ENCODE measurements around the gene HSPB9. TPM values are rescaled to one million over a fixed set of nuclear protein-coding genes. Genes with fewer than 3 reads are reported as not detected.
"Not testable (repeated sequence)": the region's sequence is repeated elsewhere in the genome, so short reads cannot be mapped to it uniquely, and the experiment has no call there.

The HSPB9 gene
- total and polyA plus RNA-seq, 5 donors from 2014 or later: 0.08 to 0.28 TPM; not detected in 3

DNA sequence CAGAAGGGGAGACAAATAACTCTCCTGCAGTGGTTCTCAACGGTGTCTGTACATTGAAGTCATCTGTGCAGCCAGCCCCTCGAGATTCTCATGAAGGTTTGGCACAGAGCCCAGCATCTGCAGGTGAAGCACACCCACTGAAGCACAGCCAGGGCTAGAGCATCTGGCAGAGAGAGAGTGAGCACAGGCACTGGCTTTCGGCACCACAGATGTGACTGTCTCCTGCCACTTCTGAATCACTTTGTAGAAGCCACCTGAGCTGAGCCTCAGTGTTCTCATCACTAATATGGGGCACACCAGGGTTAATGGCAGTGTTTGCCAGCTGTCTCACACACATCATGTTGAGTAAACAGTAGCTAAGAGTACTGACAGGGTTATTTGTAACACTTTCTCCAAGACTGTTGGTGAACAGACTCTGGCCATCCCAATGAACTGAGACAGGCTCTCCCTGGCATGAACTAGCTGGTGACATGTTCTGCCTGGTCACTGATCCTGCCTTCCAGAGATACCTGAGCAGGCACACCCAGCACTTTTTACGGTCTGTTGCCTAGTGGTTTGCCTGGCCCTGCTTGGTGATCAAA, 10.9 kb downstream of the HSPB9 start:
- Histone ChIP-seq H3K4me3 (ENCODE audit: low read depth, low read length) (no peak overlapping the region), H3K27me3 (ENCODE audit: control insufficient read depth, insufficient read depth, low read length) (no peaks in the 10 kb centered on the region), H3K36me3 (ENCODE audit: control insufficient read depth, insufficient read depth, low read length) (peaks cover 49% of the 10 kb centered on the region), H3K27ac (ENCODE audit: insufficient read depth, low read length, poor library complexity, severe bottlenecking) (no peak overlapping the region), H3K4me1 (ENCODE audit: control insufficient read depth, insufficient read depth, low read length, poor library complexity, severe bottlenecking) (peaks cover 49% of the 10 kb centered on the region), H3K9me3 (ENCODE audit: control insufficient read depth in 2 of 2, low read length in 2 of 2) (no peaks in the 10 kb centered on the region)
- DNase-seq (peak in 1 of 3 donors; percentile 42), ATAC-seq (ENCODE audit: low read depth in 2 of 2) (peak; percentile 63 to 79)
- H3K36me3 Mint-ChIP-seq: peaks cover 21% of the 10 kb centered on the region
- H3K27ac Mint-ChIP-seq: peak overlapping the region; percentile 72 to 84 (median 74)
- H3K4me3 Mint-ChIP-seq: peak overlapping the region in 2 of 4 donors; percentile 21 to 29
- H3K27me3 Mint-ChIP-seq: no peaks in the 10 kb centered on the region
- peaks cover 12 to 75% (median 54%) of the 10 kb centered on the region in 4 donors for H3K4me1 Mint-ChIP-seq
- no peaks in the 10 kb centered on the region for H3K9me3 Mint-ChIP-seq

DNA sequence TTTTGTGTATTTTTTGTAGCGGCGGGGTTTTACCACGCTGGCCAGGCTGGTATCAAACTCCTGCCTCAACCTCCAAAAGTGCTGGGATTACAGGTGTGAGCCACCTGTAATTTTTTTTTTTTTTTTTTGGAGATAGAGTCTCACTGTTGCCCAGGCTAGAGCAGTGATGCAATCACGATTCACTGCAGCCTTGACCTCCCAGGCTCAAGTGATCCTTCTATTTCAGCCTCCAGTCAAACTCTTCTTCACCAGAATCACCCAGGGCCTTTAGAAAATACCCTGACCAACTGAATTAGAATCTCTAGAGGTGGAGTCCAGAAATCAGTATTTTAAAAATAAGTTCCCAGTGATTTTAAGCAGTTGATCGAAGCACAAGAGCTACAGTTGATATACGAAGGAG, 12.5 kb downstream of the HSPB9 start:
- no peak overlapping the region for H3K4me3 ChIP-seq (ENCODE audit: low read depth, low read length)
- H3K27me3 ChIP-seq (ENCODE audit: control insufficient read depth, insufficient read depth, low read length): no peaks in the 10 kb centered on the region
- peaks cover 36% of the 10 kb centered on the region for H3K36me3 ChIP-seq (ENCODE audit: control insufficient read depth, insufficient read depth, low read length)
- peak overlapping the region in 1 of 4 donors; percentile 7 for H3K4me3 Mint-ChIP-seq
- peaks cover 16% of the 10 kb centered on the region for H3K36me3 Mint-ChIP-seq
- no peak for DNase-seq
- no peak for ATAC-seq (ENCODE audit: low read depth in 2 of 2)
- peak overlapping the region in 2 of 3 donors; percentile 85 to 93 for H3K27ac Mint-ChIP-seq
- H3K4me1 Mint-ChIP-seq: peaks cover 12 to 89% (median 57%) of the 10 kb centered on the region in 4 donors
- H3K9me3 ChIP-seq (ENCODE audit: control insufficient read depth in 2 of 2, low read length in 2 of 2): no peaks in the 10 kb centered on the region
- H3K9me3 Mint-ChIP-seq: no peaks in the 10 kb centered on the region
- H3K27ac ChIP-seq (ENCODE audit: insufficient read depth, low read length, poor library complexity, severe bottlenecking): no peak overlapping the region
- no peaks in the 10 kb centered on the region for H3K27me3 Mint-ChIP-seq
- peaks cover 52% of the 10 kb centered on the region for H3K4me1 ChIP-seq (ENCODE audit: control insufficient read depth, insufficient read depth, low read length, poor library complexity, severe bottlenecking)

DNA sequence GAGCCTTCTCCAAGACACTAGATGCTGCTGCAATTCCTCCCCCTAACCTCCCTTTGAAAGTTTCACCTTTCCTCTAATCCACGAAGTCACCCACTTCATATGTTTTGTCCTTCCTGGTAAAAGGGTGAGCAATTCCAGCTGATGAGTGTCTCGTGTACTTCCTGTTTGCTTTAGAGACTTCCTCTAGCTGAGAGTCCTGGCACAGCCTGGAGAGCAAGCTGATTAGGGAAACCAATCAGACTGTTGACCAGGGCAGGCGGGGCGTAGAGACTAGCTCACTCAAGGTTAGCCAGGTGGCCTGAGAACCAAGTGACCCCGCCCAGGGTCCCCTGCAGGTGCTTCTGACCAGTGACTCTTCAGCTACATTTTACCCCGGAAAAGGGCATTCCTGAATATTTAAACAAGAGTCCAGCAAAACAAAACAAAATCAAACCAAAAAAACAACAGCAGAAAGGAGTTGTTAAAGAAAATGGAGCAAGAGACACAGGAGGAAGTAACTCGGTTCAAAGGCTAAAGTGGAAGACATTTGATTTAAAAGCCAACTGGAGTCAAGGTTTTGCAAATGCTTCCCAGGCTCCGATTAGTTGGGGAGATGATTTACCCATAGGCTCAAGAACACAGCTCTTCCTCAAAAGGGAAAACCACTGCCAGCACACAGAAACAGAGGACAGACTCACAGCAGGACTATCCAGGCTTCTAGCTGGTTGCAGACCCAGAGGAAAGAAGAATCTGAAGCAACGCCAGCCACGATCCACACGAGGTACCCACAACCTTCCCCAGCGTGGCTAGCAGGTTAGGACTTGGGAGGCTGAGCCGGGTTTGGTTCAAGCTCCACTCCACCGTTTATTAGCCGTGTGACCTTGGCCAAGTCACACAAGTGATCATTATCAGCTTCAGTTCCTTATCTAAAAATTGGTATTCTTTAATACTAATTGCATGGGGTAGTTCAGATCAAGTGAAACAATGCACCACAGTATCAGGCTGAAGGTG, 13.4 kb downstream of the HSPB9 start:
- H3K27me3 ChIP-seq (ENCODE audit: control insufficient read depth, insufficient read depth, low read length): no peaks in the 10 kb centered on the region
- no peaks in the 10 kb centered on the region for H3K9me3 ChIP-seq (ENCODE audit: control insufficient read depth in 2 of 2, low read length in 2 of 2)
- H3K4me3 Mint-ChIP-seq: peak overlapping the region in 3 of 4 donors; percentile 7 to 24 (median 15)
- H3K4me3 ChIP-seq (ENCODE audit: low read depth, low read length): peak overlapping the region; percentile 18
- peak overlapping the region; percentile 85 to 93 (median 88) for H3K27ac Mint-ChIP-seq
- DNase-seq: no peak
- H3K36me3 Mint-ChIP-seq: peaks cover 13% of the 10 kb centered on the region
- H3K4me1 Mint-ChIP-seq: peaks cover 12 to 89% (median 56%) of the 10 kb centered on the region in 4 donors
- no peaks in the 10 kb centered on the region for H3K27me3 Mint-ChIP-seq
- H3K4me1 ChIP-seq (ENCODE audit: control insufficient read depth, insufficient read depth, low read length, poor library complexity, severe bottlenecking): peaks cover 52% of the 10 kb centered on the region
- H3K27ac ChIP-seq (ENCODE audit: insufficient read depth, low read length, poor library complexity, severe bottlenecking): peak overlapping the region; percentile 6
- ATAC-seq (ENCODE audit: low read depth in 2 of 2): no peak
- no peaks in the 10 kb centered on the region for H3K9me3 Mint-ChIP-seq
- H3K36me3 ChIP-seq (ENCODE audit: control insufficient read depth, insufficient read depth, low read length): peaks cover 29% of the 10 kb centered on the region

DNA sequence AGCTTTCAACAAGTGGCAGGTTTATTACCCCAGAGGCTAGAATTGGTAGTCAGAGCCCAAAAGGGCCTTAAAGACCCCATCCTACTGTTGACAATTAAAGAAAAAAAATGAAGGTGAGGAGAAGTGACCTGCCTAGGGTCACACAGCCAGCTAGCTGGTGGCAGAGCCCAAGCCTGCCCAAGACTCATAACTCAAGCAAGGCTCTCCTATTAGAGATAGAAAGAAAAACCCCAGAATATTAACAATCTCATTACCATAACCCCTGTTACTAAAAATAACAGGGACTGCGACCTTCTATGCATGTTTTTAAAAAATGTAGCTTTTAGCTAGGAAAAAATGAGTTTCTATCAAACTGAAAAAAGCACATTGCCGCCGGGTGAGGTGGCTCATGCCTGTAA, 14.0 kb downstream of the HSPB9 start:
- Histone ChIP-seq H3K4me3 (ENCODE audit: low read depth, low read length) (no peak overlapping the region), H3K9me3 (ENCODE audit: control insufficient read depth in 2 of 2, low read length in 2 of 2) (no peaks in the 10 kb centered on the region), H3K4me1 (ENCODE audit: control insufficient read depth, insufficient read depth, low read length, poor library complexity, severe bottlenecking) (peaks cover 52% of the 10 kb centered on the region), H3K36me3 (ENCODE audit: control insufficient read depth, insufficient read depth, low read length) (peaks cover 30% of the 10 kb centered on the region), H3K27ac (ENCODE audit: insufficient read depth, low read length, poor library complexity, severe bottlenecking) (no peak overlapping the region), H3K27me3 (ENCODE audit: control insufficient read depth, insufficient read depth, low read length) (no peaks in the 10 kb centered on the region)
- Mint-ChIP-seq H3K27ac (peak overlapping the region; percentile 85 to 93 (median 88)), H3K9me3 (no peaks in the 10 kb centered on the region), H3K36me3 (peaks cover 11% of the 10 kb centered on the region), H3K4me3 (peak overlapping the region in 1 of 4 donors; percentile 24), H3K27me3 (no peaks in the 10 kb centered on the region), H3K4me1 (peaks cover 12 to 90% (median 55%) of the 10 kb centered on the region in 4 donors)
- ATAC-seq (ENCODE audit: low read depth in 2 of 2) (no peak), DNase-seq (no peak)

DNA sequence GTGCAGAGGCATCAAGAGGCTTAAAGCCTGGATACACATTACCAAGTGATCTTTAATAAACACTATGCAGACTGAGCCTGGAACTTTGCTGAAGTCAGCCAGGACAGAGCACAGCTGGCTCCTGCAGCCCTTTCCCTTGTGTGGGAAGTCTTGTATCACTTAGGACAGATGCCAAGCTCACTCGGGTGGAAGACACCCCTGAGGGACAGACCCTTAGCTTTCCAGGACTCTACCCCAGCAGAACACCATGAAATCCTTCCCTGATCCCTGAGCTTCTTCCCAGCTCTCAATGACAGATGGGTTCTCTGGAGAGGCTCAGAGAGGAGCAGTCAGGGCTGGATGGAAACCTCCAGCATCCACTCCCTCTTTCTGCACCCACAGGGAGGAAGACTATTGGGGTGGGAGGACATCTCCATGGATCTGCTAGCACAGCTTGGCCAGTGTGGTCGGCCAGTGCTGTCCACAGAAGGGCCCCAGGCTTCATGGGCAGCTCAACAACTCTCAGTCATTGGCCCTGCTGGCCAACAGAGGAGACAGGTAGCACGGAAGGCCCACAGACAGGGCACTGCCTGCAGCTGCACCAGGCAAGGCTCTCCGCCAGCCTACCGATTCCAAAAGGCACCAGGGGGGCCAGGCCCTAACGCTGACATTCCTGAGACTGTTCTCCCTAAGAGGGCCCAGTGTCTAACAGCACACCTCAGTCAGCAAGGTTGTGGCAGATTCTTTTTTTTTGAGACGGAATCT, 16.3 kb downstream of the HSPB9 start:
- Histone ChIP-seq H3K9me3 (ENCODE audit: control insufficient read depth in 2 of 2, low read length in 2 of 2) (no peaks in the 10 kb centered on the region), H3K36me3 (ENCODE audit: control insufficient read depth, insufficient read depth, low read length) (peaks cover 43% of the 10 kb centered on the region), H3K27me3 (ENCODE audit: control insufficient read depth, insufficient read depth, low read length) (no peaks in the 10 kb centered on the region), H3K4me1 (ENCODE audit: control insufficient read depth, insufficient read depth, low read length, poor library complexity, severe bottlenecking) (peaks cover 36% of the 10 kb centered on the region), H3K4me3 (ENCODE audit: low read depth, low read length) (no peak overlapping the region), H3K27ac (ENCODE audit: insufficient read depth, low read length, poor library complexity, severe bottlenecking) (no peak overlapping the region)
- peaks cover 0 to 86% (median 50%) of the 10 kb centered on the region in 4 donors for H3K4me1 Mint-ChIP-seq
- no peaks in the 10 kb centered on the region for H3K27me3 Mint-ChIP-seq
- H3K27ac Mint-ChIP-seq: peak overlapping the region in 1 of 3 donors; percentile 47
- peaks cover 12% of the 10 kb centered on the region for H3K36me3 Mint-ChIP-seq
- no peaks in the 10 kb centered on the region for H3K9me3 Mint-ChIP-seq
- H3K4me3 Mint-ChIP-seq: no peak overlapping the region
- ATAC-seq (ENCODE audit: low read depth in 2 of 2) (no peak), DNase-seq (no peak)

DNA sequence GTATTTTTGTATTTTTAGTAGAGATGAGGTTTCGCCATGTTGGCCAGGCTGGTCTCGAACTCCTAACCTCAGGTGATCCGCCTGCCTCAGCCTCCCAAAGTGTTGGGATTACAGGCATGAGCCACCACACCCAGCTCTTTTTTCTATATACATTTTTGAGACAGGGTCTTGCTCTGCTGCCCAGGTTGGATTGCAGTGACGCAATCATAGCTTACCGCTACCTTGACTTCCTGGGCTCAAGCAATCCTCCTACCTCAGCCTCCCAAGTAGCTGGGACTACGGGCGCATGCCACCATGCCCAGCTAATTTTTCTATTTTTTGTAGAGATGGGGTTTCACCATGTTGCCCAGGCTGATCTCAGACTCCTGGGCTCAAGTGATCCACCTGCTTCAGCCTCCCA, 18.1 kb downstream of the HSPB9 start:
- not testable (repeated sequence) for H3K27me3 ChIP-seq (ENCODE audit: control insufficient read depth, insufficient read depth, low read length); H3K4me3 ChIP-seq (ENCODE audit: low read depth, low read length); H3K9me3 ChIP-seq (ENCODE audit: control insufficient read depth in 2 of 2, low read length in 2 of 2); H3K4me3 Mint-ChIP-seq; H3K27ac ChIP-seq (ENCODE audit: insufficient read depth, low read length, poor library complexity, severe bottlenecking); H3K27ac Mint-ChIP-seq; ATAC-seq (ENCODE audit: low read depth in 2 of 2); H3K27me3 Mint-ChIP-seq; DNase-seq; H3K9me3 Mint-ChIP-seq
- Histone ChIP-seq H3K36me3 (ENCODE audit: control insufficient read depth, insufficient read depth, low read length) (peaks cover 43% of the 10 kb centered on the region), H3K4me1 (ENCODE audit: control insufficient read depth, insufficient read depth, low read length, poor library complexity, severe bottlenecking) (peaks cover 29% of the 10 kb centered on the region)
- Mint-ChIP-seq H3K36me3 (peaks cover 15% of the 10 kb centered on the region), H3K4me1 (peaks cover 0 to 73% (median 40%) of the 10 kb centered on the region in 4 donors)

DNA sequence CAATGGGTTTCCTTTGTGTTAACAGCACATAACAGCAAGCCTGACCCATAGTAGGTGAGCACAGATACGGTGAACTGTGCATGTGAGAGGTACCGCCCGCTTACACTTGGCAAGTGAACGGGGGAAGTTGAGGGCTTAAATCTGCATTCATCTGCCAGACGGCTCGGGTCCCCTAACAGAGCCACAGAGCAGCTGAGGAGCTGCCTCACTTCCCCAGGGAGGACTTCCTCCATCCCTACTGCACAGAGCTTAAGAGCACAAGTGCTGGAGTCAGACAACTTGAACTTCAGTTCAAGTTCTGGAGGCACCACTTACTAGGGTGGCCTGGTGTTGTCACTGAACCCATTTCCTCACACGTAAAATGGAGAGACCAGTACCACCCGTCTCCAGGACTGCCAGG, 18.8 kb downstream of the HSPB9 start:
- H3K27me3 Mint-ChIP-seq: no peaks in the 10 kb centered on the region
- DNase-seq (no peak), ATAC-seq (ENCODE audit: low read depth in 2 of 2) (no peak)
- H3K4me3 ChIP-seq (ENCODE audit: low read depth, low read length): no peak overlapping the region
- no peaks in the 10 kb centered on the region for H3K27me3 ChIP-seq (ENCODE audit: control insufficient read depth, insufficient read depth, low read length)
- H3K4me1 ChIP-seq (ENCODE audit: control insufficient read depth, insufficient read depth, low read length, poor library complexity, severe bottlenecking): peaks cover 22% of the 10 kb centered on the region
- peak overlapping the region in 1 of 4 donors; percentile 54 for H3K4me3 Mint-ChIP-seq
- H3K27ac Mint-ChIP-seq: peak overlapping the region in 1 of 3 donors; percentile 35
- H3K36me3 Mint-ChIP-seq: peaks cover 15% of the 10 kb centered on the region
- H3K9me3 ChIP-seq (ENCODE audit: control insufficient read depth in 2 of 2, low read length in 2 of 2): no peaks in the 10 kb centered on the region
- no peaks in the 10 kb centered on the region for H3K9me3 Mint-ChIP-seq
- H3K36me3 ChIP-seq (ENCODE audit: control insufficient read depth, insufficient read depth, low read length): peaks cover 43% of the 10 kb centered on the region
- no peak overlapping the region for H3K27ac ChIP-seq (ENCODE audit: insufficient read depth, low read length, poor library complexity, severe bottlenecking)
- H3K4me1 Mint-ChIP-seq: peaks cover 0 to 70% (median 37%) of the 10 kb centered on the region in 4 donors

Measured in CD4-positive, CD25-positive, alpha-beta regulatory T cell (primary cell).